ENCODE data around the gene SMR3A. TPM values are rescaled to one million over a fixed set of nuclear protein-coding genes. Genes with fewer than 3 reads are reported as not detected.

Gene SMR3A
- total and polyA plus RNA-seq, 2 experiments from 2014 or later: not detected

DNA sequence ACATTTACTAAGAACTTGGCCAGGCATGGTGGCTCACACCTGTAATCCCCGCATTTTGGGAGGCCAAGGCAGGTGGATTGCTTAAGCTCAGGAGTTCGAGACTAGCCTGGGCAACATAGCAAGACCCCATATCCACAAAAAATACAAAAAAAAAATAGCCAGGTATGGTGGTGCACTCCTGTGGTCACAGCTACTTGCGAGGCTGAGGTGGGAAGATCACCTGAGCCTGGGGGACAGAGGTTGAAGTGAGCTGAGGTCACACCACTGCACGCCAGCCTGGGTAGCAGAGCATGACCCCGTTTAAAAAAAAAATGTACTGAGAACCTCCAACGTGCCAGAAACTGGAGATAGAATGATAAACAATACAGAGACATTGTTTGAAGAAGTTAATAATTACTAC is 45.2 kb downstream of the SMR3A start:
- no peaks in the 10 kb centered on the region for H3K36me3 ChIP-seq (replicated peaks; ENCODE audit: insufficient read depth, low read depth)
- 71% methylated on average over 6 of the region's 6 CpGs for WGBS (ENCODE audit: low lambda C conversion rate, missing lambda C conversion rate)
- no peaks in the 10 kb centered on the region for H3K9me2 ChIP-seq (replicated peaks; ENCODE audit: insufficient read depth)
- no peak overlapping the region for H3K4me3 ChIP-seq
- H3K27me3 ChIP-seq: no peaks in the 10 kb centered on the region
- DNase-seq (ENCODE audit: low spot score): no peak
- no peaks in the 10 kb centered on the region for H4K20me1 ChIP-seq (ENCODE audit: insufficient read depth, poor library complexity, severe bottlenecking)
- H3K9me3 ChIP-seq (ENCODE audit: low read depth): no peaks in the 10 kb centered on the region
- H3K4me2 ChIP-seq: no peak overlapping the region
- no peak for TF ChIP-seq EZH2 (IDR thresholded peaks at IDR 0.05; ENCODE audit: borderline replicate concordance)
- no peak for TF ChIP-seq EZH2phosphoT487 (IDR thresholded peaks at IDR 0.05; ENCODE audit: low read depth, severe bottlenecking, unreplicated experiment)
- TF ChIP-seq CTCF (IDR thresholded peaks at IDR 0.05; ENCODE audit: poor library complexity): no peak
- H3K27ac ChIP-seq: no peak overlapping the region
- H3K79me2 ChIP-seq: no peaks in the 10 kb centered on the region
- H3K4me1 ChIP-seq (ENCODE audit: insufficient read depth): no peaks in the 10 kb centered on the region
- H2AFZ ChIP-seq: no peak overlapping the region

Other genes starting within 250 kb of the SMR3A start
- gene PRR27, start 206.5 kb upstream of the SMR3A start, total RNA-seq: not detected in 2 replicates
- 0.48 TPM in 1 of 2 replicates, not detected in the other for gene PRR27, start 206.5 kb upstream of the SMR3A start, polyA plus RNA-seq
- gene ODAM, start 165.0 kb upstream of the SMR3A start, total RNA-seq: 1.2 and 5.3 TPM in 2 replicates
- gene ODAM, start 165.0 kb upstream of the SMR3A start, polyA plus RNA-seq: 3.8 and 5.3 TPM in 2 replicates
- not detected in 2 replicates for gene FDCSP, start 134.6 kb upstream of the SMR3A start, total RNA-seq
- gene FDCSP, start 134.6 kb upstream of the SMR3A start, polyA plus RNA-seq: not detected in 2 replicates
- gene CSN3, start 118.2 kb upstream of the SMR3A start, total RNA-seq: not detected in 2 replicates
- 1.3 TPM in 1 of 2 replicates, not detected in the other for gene CSN3, start 118.2 kb upstream of the SMR3A start, polyA plus RNA-seq
- gene CABS1, start 25.8 kb upstream of the SMR3A start, total RNA-seq: not detected in 2 replicates
- not detected in 2 replicates for gene CABS1, start 25.8 kb upstream of the SMR3A start, polyA plus RNA-seq
- gene SMR3B, start 22.4 kb downstream of the SMR3A start, total RNA-seq: not detected in 2 replicates
- not detected in 2 replicates for gene SMR3B, start 22.4 kb downstream of the SMR3A start, polyA plus RNA-seq
- not detected in 2 replicates for gene OPRPN, start 37.2 kb downstream of the SMR3A start, total RNA-seq
- gene OPRPN, start 37.2 kb downstream of the SMR3A start, polyA plus RNA-seq: not detected in 2 replicates
- gene MUC7, start 111.4 kb downstream of the SMR3A start, total RNA-seq: not detected in 2 replicates
- gene MUC7, start 111.4 kb downstream of the SMR3A start, polyA plus RNA-seq: not detected in 2 replicates
- not detected in 2 replicates for gene AMTN, start 157.8 kb downstream of the SMR3A start, total RNA-seq
- not detected in 2 replicates for gene AMTN, start 157.8 kb downstream of the SMR3A start, polyA plus RNA-seq
- gene AMBN, start 231.5 kb downstream of the SMR3A start, total RNA-seq: not detected in 2 replicates
- not detected in 2 replicates for gene AMBN, start 231.5 kb downstream of the SMR3A start, polyA plus RNA-seq

Data from hepatocyte (in vitro differentiated cells).